RWPE2 (cell line): ENCODE results near the gene BMPR2.

Experiments used
- ATAC-seq: fragments of 200-7000 bp; cut with Tn5 transposase; 3 replicates; pipeline ENCODE4 v1.9.1; 2021; ENCODE audit warnings: low read depth
- DNase-seq: peaks from one replicate; pipeline ENCODE4 v3.0.0-alpha.2; 2020; ENCODE audit warnings: low spot score
- H3K27ac ChIP-seq: fragments of 450-650 bp; 2 replicates; pipeline ENCODE4 v1.5.1; 2017; ENCODE audit warnings: mild to moderate bottlenecking; ENCODE audit not compliant: poor library complexity, severe bottlenecking
- H3K27me3 ChIP-seq: fragments of 250-450 bp; sonication (Bioruptor Pico); 2 replicates; pipeline ENCODE4 v1.5.1; 2021; ENCODE audit warnings: mild to moderate bottlenecking, moderate library complexity; ENCODE audit not compliant: insufficient read depth, poor library complexity, severe bottlenecking
- H3K36me3 ChIP-seq: fragments of 250-450 bp; sonication (Bioruptor Pico); 2 replicates; pipeline ENCODE4 v1.5.1; 2020; ENCODE audit warnings: low read depth, mild to moderate bottlenecking, moderate library complexity
- H3K4me1 ChIP-seq: fragments of 250-450 bp; sonication (Bioruptor Pico); 2 replicates; pipeline ENCODE4 v1.5.1; 2021; ENCODE audit warnings: mild to moderate bottlenecking, moderate library complexity; ENCODE audit not compliant: insufficient read depth, poor library complexity, severe bottlenecking
- H3K4me3 ChIP-seq: fragments of 250-450 bp; sonication (Bioruptor Pico); 2 replicates; pipeline ENCODE4 v1.5.1; 2021; ENCODE audit warnings: mild to moderate bottlenecking, moderate library complexity; ENCODE audit not compliant: severe bottlenecking
- H3K9me3 ChIP-seq: fragments of 250-450 bp; sonication (Bioruptor Pico); 2 replicates; pipeline ENCODE4 v1.5.1; 2021; ENCODE audit warnings: mild to moderate bottlenecking, moderate library complexity; ENCODE audit not compliant: severe bottlenecking
- TF ChIP-seq, protein P1 (sequence below): fragments of 450-650 bp; IDR thresholded peaks from one replicate; pipeline ENCODE4 v1.5.1; 2017; ENCODE audit warnings: mild to moderate bottlenecking, moderate library complexity; ENCODE audit not compliant: poor library complexity, severe bottlenecking

BMPR2 gene

DNA sequence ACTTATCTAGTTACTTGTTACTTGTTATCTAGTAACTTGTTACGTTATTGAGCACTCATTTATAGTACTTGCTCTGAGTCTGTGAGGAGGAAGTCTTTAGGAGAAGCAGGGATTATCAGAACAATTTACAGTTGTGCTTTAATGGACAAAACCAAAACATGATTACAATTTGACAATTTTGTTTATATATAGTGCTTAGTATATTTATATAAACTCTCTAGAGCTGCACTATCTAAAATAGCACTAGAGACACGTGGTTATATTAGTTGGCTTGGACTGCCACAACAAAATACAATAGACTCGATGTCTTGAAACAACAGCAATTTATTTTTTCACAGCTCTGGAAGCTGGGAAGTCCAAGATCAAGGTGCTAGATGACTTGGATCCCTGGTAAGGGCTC, 78.4 kb downstream of the BMPR2 start:
- Histone ChIP-seq H3K4me3 (no peak overlapping the region), H3K27ac (no peak overlapping the region), H3K9me3 (no peaks in the 10 kb centered on the region), H3K27me3 (no peaks in the 10 kb centered on the region), H3K36me3 (no peaks in the 10 kb centered on the region), H3K4me1 (no peaks in the 10 kb centered on the region)
- ATAC-seq (no peak), DNase-seq (no peak)
- TF ChIP-seq, protein P1, sequence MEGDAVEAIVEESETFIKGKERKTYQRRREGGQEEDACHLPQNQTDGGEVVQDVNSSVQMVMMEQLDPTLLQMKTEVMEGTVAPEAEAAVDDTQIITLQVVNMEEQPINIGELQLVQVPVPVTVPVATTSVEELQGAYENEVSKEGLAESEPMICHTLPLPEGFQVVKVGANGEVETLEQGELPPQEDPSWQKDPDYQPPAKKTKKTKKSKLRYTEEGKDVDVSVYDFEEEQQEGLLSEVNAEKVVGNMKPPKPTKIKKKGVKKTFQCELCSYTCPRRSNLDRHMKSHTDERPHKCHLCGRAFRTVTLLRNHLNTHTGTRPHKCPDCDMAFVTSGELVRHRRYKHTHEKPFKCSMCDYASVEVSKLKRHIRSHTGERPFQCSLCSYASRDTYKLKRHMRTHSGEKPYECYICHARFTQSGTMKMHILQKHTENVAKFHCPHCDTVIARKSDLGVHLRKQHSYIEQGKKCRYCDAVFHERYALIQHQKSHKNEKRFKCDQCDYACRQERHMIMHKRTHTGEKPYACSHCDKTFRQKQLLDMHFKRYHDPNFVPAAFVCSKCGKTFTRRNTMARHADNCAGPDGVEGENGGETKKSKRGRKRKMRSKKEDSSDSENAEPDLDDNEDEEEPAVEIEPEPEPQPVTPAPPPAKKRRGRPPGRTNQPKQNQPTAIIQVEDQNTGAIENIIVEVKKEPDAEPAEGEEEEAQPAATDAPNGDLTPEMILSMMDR = no peak

DNA sequence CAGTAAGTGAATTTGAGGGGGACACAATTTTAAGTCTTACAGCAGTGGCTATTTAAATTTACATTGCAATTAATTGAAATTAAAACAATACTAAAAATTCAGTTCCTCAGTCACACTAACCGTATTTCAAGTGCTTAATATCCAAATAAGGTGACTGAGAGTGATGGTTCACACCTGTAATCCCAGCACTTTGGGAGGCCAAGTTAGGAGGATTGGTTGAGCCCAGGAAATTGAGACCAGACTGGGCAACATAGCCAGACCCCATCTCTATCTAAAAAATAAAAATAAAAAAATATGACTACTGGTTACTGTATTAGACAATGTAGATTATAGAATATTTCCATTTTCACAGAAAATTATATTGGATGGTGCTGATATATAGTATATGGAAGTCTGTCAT, 79.0 kb downstream of the BMPR2 start:
- H3K9me3 ChIP-seq = no peaks in the 10 kb centered on the region
- no peaks in the 10 kb centered on the region for H3K36me3 ChIP-seq
- no peak overlapping the region for H3K27ac ChIP-seq
- ATAC-seq = no peak
- H3K27me3 ChIP-seq = no peaks in the 10 kb centered on the region
- no peak for DNase-seq
- TF ChIP-seq, protein P1 = no peak
- H3K4me1 ChIP-seq = no peaks in the 10 kb centered on the region
- no peak overlapping the region for H3K4me3 ChIP-seq

DNA sequence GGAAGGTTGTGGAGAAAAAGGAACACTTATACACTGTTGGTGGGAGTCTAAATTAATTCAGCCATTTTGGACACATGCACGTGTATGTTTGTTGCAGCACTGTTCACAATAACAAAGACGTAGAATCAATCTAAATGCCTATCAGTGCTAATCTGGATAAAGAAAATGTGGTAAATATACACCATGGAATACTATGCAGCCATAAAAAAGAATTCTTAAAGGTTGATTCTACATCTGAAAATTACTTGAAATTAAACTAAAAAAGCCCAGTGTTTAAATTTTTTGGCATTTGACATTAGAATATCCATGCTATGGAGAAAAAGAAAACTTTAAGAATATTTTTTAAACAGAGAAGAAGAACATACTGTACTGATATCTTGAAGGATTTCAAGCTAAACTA, 84.0 kb downstream of the BMPR2 start:
- no peak overlapping the region for H3K27ac ChIP-seq
- H3K36me3 ChIP-seq = no peaks in the 10 kb centered on the region
- ATAC-seq (no peak), DNase-seq (no peak)
- H3K4me1 ChIP-seq = no peaks in the 10 kb centered on the region
- H3K4me3 ChIP-seq = no peak overlapping the region
- TF ChIP-seq, protein P1 = no peak
- no peaks in the 10 kb centered on the region for H3K27me3 ChIP-seq
- H3K9me3 ChIP-seq = no peaks in the 10 kb centered on the region

DNA sequence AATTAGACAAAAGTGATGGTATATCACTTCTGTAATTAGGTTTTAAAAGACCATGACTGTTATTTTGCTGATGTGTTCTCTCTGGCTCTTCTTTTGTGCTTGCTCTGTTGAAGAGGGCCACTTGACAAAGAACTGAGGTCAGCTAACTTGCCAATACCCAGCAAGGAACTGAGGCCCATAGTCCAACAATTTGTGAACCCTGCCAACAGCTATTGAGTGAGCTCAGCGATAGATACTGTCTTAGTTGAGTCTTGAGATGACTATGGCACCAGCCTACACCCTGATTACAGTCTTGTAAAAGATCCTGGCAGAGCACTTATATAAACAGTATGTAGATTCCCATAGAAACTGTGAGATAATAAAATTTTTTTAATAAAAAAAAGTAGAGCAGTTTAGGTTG, 103.0 kb downstream of the BMPR2 start:
- TF ChIP-seq, protein P1 = no peak
- DNase-seq (no peak), ATAC-seq (no peak)
- H3K4me3 ChIP-seq = no peak overlapping the region
- H3K27ac ChIP-seq = no peak overlapping the region
- no peaks in the 10 kb centered on the region for H3K9me3 ChIP-seq
- H3K4me1 ChIP-seq = no peaks in the 10 kb centered on the region
- peaks cover 7% of the 10 kb centered on the region; the same call in 1 of the 2 replicates for H3K36me3 ChIP-seq
- no peaks in the 10 kb centered on the region for H3K27me3 ChIP-seq

DNA sequence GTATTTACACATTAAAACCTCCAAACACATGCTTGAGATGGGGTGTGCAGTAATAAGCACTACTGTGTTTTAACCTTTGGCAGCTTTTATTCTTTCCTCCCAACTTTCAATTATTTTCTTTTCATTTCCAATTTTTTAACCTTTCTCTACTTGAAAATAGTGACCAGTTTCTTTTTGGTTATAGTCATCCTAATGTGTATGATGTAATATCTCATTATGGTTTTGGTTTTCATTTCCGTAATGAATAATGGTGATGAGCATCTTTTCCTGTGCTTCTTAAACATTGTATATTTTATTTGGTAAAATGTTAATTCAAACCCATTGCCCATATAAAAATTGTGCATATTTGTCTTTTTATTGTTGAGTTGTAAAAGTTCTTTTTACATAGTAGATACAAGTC, 103.5 kb downstream of the BMPR2 start:
- no peak for DNase-seq
- no peak overlapping the region for H3K27ac ChIP-seq
- TF ChIP-seq, protein P1 = no peak
- peaks cover 7% of the 10 kb centered on the region; the same call in 1 of the 2 replicates for H3K36me3 ChIP-seq
- no peaks in the 10 kb centered on the region for H3K9me3 ChIP-seq
- no peak overlapping the region for H3K4me3 ChIP-seq
- no peaks in the 10 kb centered on the region for H3K4me1 ChIP-seq
- no peaks in the 10 kb centered on the region for H3K27me3 ChIP-seq
- no peak for ATAC-seq
